Neural cell (in vitro differentiated cells): ENCODE data around the gene RPL39L. TPM values are rescaled to one million over a fixed set of nuclear protein-coding genes. Genes with fewer than 3 reads are reported as not detected.

ENCODE experiments used
- H2AFZ ChIP-seq: fragments of 200-600, 300-800 bp; sonication (generic), shearing (Covaris generic); 2 replicates; pipeline ENCODE4 v1.6.0; 2014; ENCODE audit warnings: low read depth, mild to moderate bottlenecking, antibody characterized with exemption, low read length, moderate library complexity
- H3F3A ChIP-seq: fragments of 200-600 bp; shearing (Covaris generic); 2 replicates; pipeline ENCODE4 v1.6.1; 2016; ENCODE audit warnings: mild to moderate bottlenecking, moderate library complexity, mixed read lengths, antibody characterized with exemption, low read length; ENCODE audit not compliant: insufficient read depth, poor library complexity, severe bottlenecking
- H3K27ac ChIP-seq: fragments of 200-600, 300-800 bp; sonication (generic), shearing (Covaris generic); 2 replicates; pipeline ENCODE4 v1.5.1; 2014; ENCODE audit warnings: mild to moderate bottlenecking, low read length, moderate library complexity
- H3K27me3 ChIP-seq: fragments of 300-800, 200-600 bp; sonication (generic), shearing (Covaris generic); 2 replicates; pipeline ENCODE4 v1.6.0; 2014; ENCODE audit warnings: mild to moderate bottlenecking, low read depth, low read length, moderate library complexity; ENCODE audit not compliant: insufficient read depth
- H3K36me3 ChIP-seq: fragments of 300-800, 200-600 bp; sonication (generic), shearing (Covaris generic); 2 replicates; pipeline ENCODE4 v1.5.1; 2014; ENCODE audit warnings: mild to moderate bottlenecking, antibody characterized with exemption, low read length, moderate library complexity; ENCODE audit not compliant: insufficient read depth
- H3K4me2 ChIP-seq: fragments of 300-800, 200-600 bp; sonication (generic), shearing (Covaris generic); 2 replicates; pipeline ENCODE4 v1.6.0; 2014; ENCODE audit warnings: mild to moderate bottlenecking, low read length
- H3K4me3 ChIP-seq: fragments of 300-800, 200-600 bp; sonication (generic), shearing (Covaris generic); 2 replicates; pipeline ENCODE4 v1.5.1; 2014; ENCODE audit warnings: mild to moderate bottlenecking, low read length, moderate library complexity
- H3K79me2 ChIP-seq: fragments of 200-600 bp; shearing (Covaris generic); replicated peaks from 2 replicates; pipeline ENCODE4 v1.6.0; 2014; ENCODE audit warnings: mild to moderate bottlenecking, low read length, moderate library complexity; ENCODE audit not compliant: insufficient read depth
- H3K9ac ChIP-seq: fragments of 300-800, 200-600 bp; sonication (generic), shearing (Covaris generic); 2 replicates; pipeline ENCODE4 v1.6.1; 2016; ENCODE audit warnings: mild to moderate bottlenecking, low read length, mixed read lengths
- H3K9me2 ChIP-seq: fragments of 200-600 bp; shearing (Covaris generic); 2 replicates; pipeline ENCODE4 v1.6.1; 2016; ENCODE audit warnings: mild to moderate bottlenecking, low read length, mixed read lengths; ENCODE audit not compliant: insufficient read depth
- H3K9me3 ChIP-seq: fragments of 200-600, 300-800 bp; sonication (generic), shearing (Covaris generic); 2 replicates; pipeline ENCODE4 v1.6.1; 2016; ENCODE audit warnings: mild to moderate bottlenecking, mixed run types, low read length, moderate library complexity, mixed read lengths
- H4K20me1 ChIP-seq: fragments of 200-600 bp; shearing (Covaris generic); 2 replicates; pipeline ENCODE4 v1.6.1; 2016; ENCODE audit warnings: mild to moderate bottlenecking, mixed run types; ENCODE audit not compliant: insufficient read depth
- CTCF ChIP-seq: fragments of 450-650 bp; IDR thresholded peaks from 2 replicates; pipeline ENCODE4 v1.5.1; 2014; ENCODE audit warnings: antibody characterized with exemption, mild to moderate bottlenecking, moderate library complexity; ENCODE audit not compliant: poor library complexity, severe bottlenecking
- EP300 ChIP-seq: fragments of 450-650 bp; conservative IDR thresholded peaks from 2 replicates; pipeline ENCODE4 v1.6.1; 2014; ENCODE audit warnings: antibody characterized with exemption, mild to moderate bottlenecking, moderate library complexity; ENCODE audit not compliant: poor library complexity, severe bottlenecking
- EZH2 ChIP-seq: fragments of 200-600, 300-800 bp; shearing (Covaris generic), sonication (generic); IDR thresholded peaks from 2 replicates; pipeline ENCODE4 v1.6.1; 2014; ENCODE audit warnings: antibody characterized with exemption, low read length, borderline replicate concordance, mild to moderate bottlenecking; ENCODE audit not compliant: insufficient read depth, poor library complexity, severe bottlenecking
- MXI1 ChIP-seq: fragments of 450-650 bp; conservative IDR thresholded peaks from 2 replicates; pipeline ENCODE4 v1.6.1; 2014; ENCODE audit warnings: antibody characterized with exemption, mild to moderate bottlenecking; ENCODE audit not compliant: poor library complexity, severe bottlenecking
- POLR2AphosphoS5 ChIP-seq: IDR thresholded peaks from 2 replicates; pipeline ENCODE4 v1.6.1; 2012
- REST ChIP-seq: IDR thresholded peaks from 2 replicates; pipeline ENCODE4 v1.6.1; 2012; ENCODE audit warnings: borderline replicate concordance
- SMC3 ChIP-seq: fragments of 450-650 bp; conservative IDR thresholded peaks from 2 replicates; pipeline ENCODE4 v1.6.1; 2014; ENCODE audit warnings: antibody characterized with exemption, mild to moderate bottlenecking, moderate library complexity; ENCODE audit not compliant: poor library complexity
- TAF1 ChIP-seq: IDR thresholded peaks from 2 replicates; pipeline ENCODE4 v1.6.1; 2012; ENCODE audit warnings: low read depth
- polyA plus RNA-seq: library from polyadenylated mRNA; depleted of rRNA; stranded (reverse); fragments of >200 nt; gene quantifications from 2 replicates; pipeline ENCODE4 v1.2.3, GENCODE V29; 2014

Gene RPL39L
- polyA plus RNA-seq, 1 donor from 2014 or later = 19.9 TPM

GRCh38 chr3:187185759-187186158 is 46.5 kb upstream of the RPL39L start:
- H3K9me3 ChIP-seq = no peaks in the 10 kb centered on the region
- no peaks in the 10 kb centered on the region for H3K36me3 ChIP-seq
- H3K9ac ChIP-seq = no peak overlapping the region
- no peaks in the 10 kb centered on the region for H3K79me2 ChIP-seq
- no peaks in the 10 kb centered on the region for H3K27me3 ChIP-seq
- no peaks in the 10 kb centered on the region for H4K20me1 ChIP-seq
- H3K4me2 ChIP-seq = no peak overlapping the region
- H3K9me2 ChIP-seq = no peaks in the 10 kb centered on the region
- no peaks in the 10 kb centered on the region for H3F3A ChIP-seq
- TF ChIP-seq TAF1 (no peak), EZH2 (no peak), MXI1 (no peak), REST (no peak), EP300 (no peak), POLR2AphosphoS5 (no peak), SMC3 (no peak), CTCF (no peak)
- H3K4me3 ChIP-seq = no peak overlapping the region
- no peak overlapping the region for H2AFZ ChIP-seq
- H3K27ac ChIP-seq = no peak overlapping the region

- H3K9me2 ChIP-seq = no peaks in the 10 kb centered on the region
- no peaks in the 10 kb centered on the region for H4K20me1 ChIP-seq
- H3K9me3 ChIP-seq = no peaks in the 10 kb centered on the region
- no peak for TF ChIP-seq EP300
- TF ChIP-seq POLR2AphosphoS5 = peak; percentile 72
- TF ChIP-seq EZH2 = no peak
- TF ChIP-seq CTCF = no peak
- TF ChIP-seq SMC3 = no peak
- TF ChIP-seq REST = no peak
- TF ChIP-seq TAF1 = no peak
- no peak for TF ChIP-seq MXI1
- no peak overlapping the region for H3K9ac ChIP-seq
- no peak overlapping the region for H3K4me3 ChIP-seq
- H2AFZ ChIP-seq = no peak overlapping the region
- no peaks in the 10 kb centered on the region for H3F3A ChIP-seq
- H3K79me2 ChIP-seq = no peaks in the 10 kb centered on the region
- no peaks in the 10 kb centered on the region for H3K27me3 ChIP-seq
- no peaks in the 10 kb centered on the region for H3K36me3 ChIP-seq
- H3K4me2 ChIP-seq = no peak overlapping the region
- H3K27ac ChIP-seq = no peak overlapping the region
These were observed 44.6 kb upstream of the RPL39L start for GRCh38 chr3:187183903-187184302.
